H1 (cell line): ENCODE data around the gene GALK1. TPM values are rescaled to one million over a fixed set of nuclear protein-coding genes. Genes with fewer than 3 reads are reported as not detected.
A peak's percentile ranks its signal among the peaks of the same experiment; 100 is the strongest.

ENCODE experiments used
- CTCF ChIP-seq, 3 experiments: IDR thresholded peaks; 1 replicate in 2 of 3; 2 replicates in 1 of 3; pipeline versions ENCODE4 v1.5.1 to v1.6.1; 2011; ENCODE audit warnings: low read length in 3 of 3, mild to moderate bottlenecking in 3 of 3, inconsistent platforms in 2 of 3, low read depth in 1 of 3, moderate library complexity in 1 of 3; ENCODE audit not compliant: insufficient read depth in 1 of 3; ENCODE audit errors: control extremely low read depth in 1 of 3
- GABPA ChIP-seq: IDR thresholded peaks from 2 replicates; pipeline ENCODE4 v1.6.1; 2011; ENCODE audit warnings: mild to moderate bottlenecking, low read length, moderate library complexity, borderline replicate concordance; ENCODE audit not compliant: insufficient read depth
- polyA plus RNA-seq, 7 experiments: library from polyadenylated mRNA; depleted of rRNA in 3 of 7; stranded (reverse) in 5 of 7; unstranded in 2 of 7; fragments of >200 nt in 5 of 7; fragments of 200-250 nt in 2 of 7; gene quantifications; 1 replicate in 5 of 7; 2 replicates in 1 of 7; 4 replicates in 1 of 7; pipeline versions ENCODE4 v1.2.1 to v1.2.3, GENCODE V29; 2011 to 2013; ENCODE audit warnings: missing spikeins in 2 of 7, mixed read lengths in 2 of 7
- total RNA-seq: library from RNA; stranded (reverse); fragmentation: NEBNext Ultra II Directional; extraction: Animal tissue kit (Norgen Biotek cat#: 25700); gene quantifications from 2 replicates; pipeline ENCODE4 v1.2.1, GENCODE V29; 2021

The GALK1 gene
- total and polyA plus RNA-seq, 2 of the 8 experiments (the other 6 are each of a cell fraction or from before 2014, with no cell fraction given), result 34.1 to 47.9 TPM

GRCh38 chr17:75752802-75753513 lies 12.0 kb downstream of the GALK1 start (continued):
- TF ChIP-seq CTCF (IDR thresholded peaks at IDR 0.05; ENCODE audit: control extremely low read depth in 1 of 3, insufficient read depth in 1 of 3, low read depth in 1 of 3, low read length in 3 of 3), result peak in 1 of 3 experiments; percentile 9; a peak in 1 of 4 replicates
- TF ChIP-seq GABPA, result no peak
